Epithelial cell of esophagus (primary cell): ENCODE measurements around the gene TSHZ1.

Source experiments
- DNase-seq: peaks from one replicate; pipeline ENCODE4 v3.0.0; 2010; ENCODE audit warnings: low read depth
- H3K4me3 ChIP-seq: 2 replicates; pipeline ENCODE4 v1.5.1; 2011; ENCODE audit warnings: mild to moderate bottlenecking, low read length, control low read depth
- TF ChIP-seq, protein P1 (sequence below): IDR thresholded peaks from 2 replicates; pipeline ENCODE4 v1.5.1; 2011; ENCODE audit warnings: low read depth, mild to moderate bottlenecking, low read length, control low read depth, inconsistent platforms; ENCODE audit not compliant: insufficient read depth; ENCODE audit errors: missing control alignments

Gene TSHZ1

DNA sequence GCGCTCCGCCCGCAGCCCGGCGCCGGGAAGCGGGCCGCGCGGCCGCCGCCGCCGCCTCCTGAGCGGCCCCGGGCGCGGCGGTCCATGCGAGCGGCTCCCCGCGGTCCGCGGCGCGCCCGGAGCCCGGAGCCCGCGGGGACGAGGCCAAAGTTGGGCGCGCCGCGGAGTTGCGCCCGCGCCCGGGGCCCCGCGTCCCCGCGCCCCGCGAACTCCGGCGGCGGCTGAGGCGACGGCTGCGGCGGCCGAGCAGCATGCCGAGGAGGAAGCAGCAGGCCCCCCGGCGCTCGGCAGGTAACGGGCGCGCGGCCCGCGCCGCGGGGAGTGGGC, 992 bp downstream of the TSHZ1 start:
- peak; percentile 10 for DNase-seq
- TF ChIP-seq, protein P1, sequence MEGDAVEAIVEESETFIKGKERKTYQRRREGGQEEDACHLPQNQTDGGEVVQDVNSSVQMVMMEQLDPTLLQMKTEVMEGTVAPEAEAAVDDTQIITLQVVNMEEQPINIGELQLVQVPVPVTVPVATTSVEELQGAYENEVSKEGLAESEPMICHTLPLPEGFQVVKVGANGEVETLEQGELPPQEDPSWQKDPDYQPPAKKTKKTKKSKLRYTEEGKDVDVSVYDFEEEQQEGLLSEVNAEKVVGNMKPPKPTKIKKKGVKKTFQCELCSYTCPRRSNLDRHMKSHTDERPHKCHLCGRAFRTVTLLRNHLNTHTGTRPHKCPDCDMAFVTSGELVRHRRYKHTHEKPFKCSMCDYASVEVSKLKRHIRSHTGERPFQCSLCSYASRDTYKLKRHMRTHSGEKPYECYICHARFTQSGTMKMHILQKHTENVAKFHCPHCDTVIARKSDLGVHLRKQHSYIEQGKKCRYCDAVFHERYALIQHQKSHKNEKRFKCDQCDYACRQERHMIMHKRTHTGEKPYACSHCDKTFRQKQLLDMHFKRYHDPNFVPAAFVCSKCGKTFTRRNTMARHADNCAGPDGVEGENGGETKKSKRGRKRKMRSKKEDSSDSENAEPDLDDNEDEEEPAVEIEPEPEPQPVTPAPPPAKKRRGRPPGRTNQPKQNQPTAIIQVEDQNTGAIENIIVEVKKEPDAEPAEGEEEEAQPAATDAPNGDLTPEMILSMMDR, result no peak
- H3K4me3 ChIP-seq, result peak overlapping the region; percentile 61

DNA sequence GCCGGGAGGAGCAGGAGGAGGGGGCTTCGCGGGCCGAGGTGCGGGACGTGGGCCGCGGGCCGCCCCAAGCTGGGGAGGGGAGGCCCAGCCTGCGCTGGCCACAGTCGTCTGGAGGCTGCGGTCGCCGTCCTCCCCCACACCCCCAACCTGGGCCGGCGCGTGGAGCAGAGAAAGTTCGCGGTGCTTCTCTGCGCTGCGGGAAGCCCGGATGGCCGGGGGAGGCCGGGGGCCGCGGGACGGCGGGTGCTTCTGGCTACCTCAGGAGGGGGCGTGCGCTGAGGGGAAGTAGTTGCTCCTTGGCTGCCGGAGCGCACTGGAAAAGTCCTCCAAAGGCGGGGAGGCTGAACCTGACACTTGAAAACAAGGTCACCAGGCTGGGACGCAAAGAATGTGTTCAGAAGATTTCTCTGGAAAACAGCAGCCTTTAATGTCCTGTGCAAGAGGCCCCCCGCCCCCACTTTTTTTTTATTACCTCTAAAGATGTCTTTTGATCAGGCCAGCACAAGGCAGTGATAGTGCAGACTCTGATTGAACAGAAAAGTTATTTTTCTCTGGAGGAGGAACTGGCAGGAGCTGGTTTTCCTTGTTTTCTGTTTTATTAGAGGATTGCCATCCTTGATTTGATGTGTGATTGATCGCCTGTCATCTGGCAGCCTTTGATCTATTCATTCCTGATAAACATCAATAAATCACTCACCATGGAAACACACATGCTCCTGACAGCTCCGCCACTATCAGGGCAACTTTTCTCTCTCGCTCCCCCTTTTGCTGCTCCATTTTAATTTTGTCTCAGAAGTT, 1.6 kb downstream of the TSHZ1 start:
- DNase-seq, result peak; percentile 25
- H3K4me3 ChIP-seq, result peak overlapping the region; percentile 61
- TF ChIP-seq, protein P1, result no peak

- peak overlapping the region; percentile 61 for H3K4me3 ChIP-seq
- DNase-seq, result peak; percentile 3
- TF ChIP-seq, protein P1, result no peak
These were observed 2.1 kb downstream of the TSHZ1 start for GRCh38 chr18:75212751-75213090.

GRCh38 chr18:75213611-75214331, 3.2 kb downstream of the TSHZ1 start:
- H3K4me3 ChIP-seq, result no peak overlapping the region
- peak; percentile 4 for DNase-seq
- TF ChIP-seq, protein P1, result no peak

- no peak overlapping the region for H3K4me3 ChIP-seq
- no peak for DNase-seq
These were observed 3.7 kb downstream of the TSHZ1 start for GRCh38 chr18:75214332-75214690.

GRCh38 chr18:75214766-75215510, 4.3 kb downstream of the TSHZ1 start:
- no peak overlapping the region for H3K4me3 ChIP-seq
- no peak for DNase-seq
- TF ChIP-seq, protein P1, result no peak

More at GRCh38 chr18:75214332-75214690, 3.7 kb downstream of the TSHZ1 start:
- TF ChIP-seq, protein P1, result no peak

DNA sequence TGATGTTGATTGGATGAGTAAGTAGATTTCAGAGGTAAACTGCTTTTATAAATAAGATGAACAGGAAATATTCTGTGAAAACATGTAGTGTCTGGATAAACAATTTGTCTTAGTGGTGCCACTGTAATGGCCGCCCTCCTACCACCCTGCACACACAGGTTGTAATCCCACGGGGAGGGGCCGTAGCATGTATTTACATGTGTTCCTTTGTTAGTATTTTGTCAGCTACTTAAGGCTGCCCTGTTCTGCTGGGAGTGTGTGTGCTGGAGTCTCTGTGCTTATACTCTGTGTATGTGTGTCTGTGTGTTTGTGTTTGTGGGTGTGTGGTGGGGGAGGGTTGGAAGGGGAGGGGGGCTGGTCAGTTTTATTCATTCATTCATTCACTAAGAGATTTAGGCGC, 5.1 kb downstream of the TSHZ1 start:
- H3K4me3 ChIP-seq, result no peak overlapping the region
- TF ChIP-seq, protein P1, result no peak
- DNase-seq, result peak; percentile 61
